GM12878 (cell line): ENCODE measurements around the gene RHOF. TPM values are rescaled to one million over a fixed set of nuclear protein-coding genes. Genes with fewer than 3 reads are reported as not detected.

Source experiments
- ATAC-seq: fragments of 200-7000 bp; cut with Tn5 transposase; 3 replicates; pipeline ENCODE4 v1.9.1; 2020; ENCODE audit warnings: mild to moderate bottlenecking, moderate library complexity
- BruUV-seq: library from RNA; stranded (reverse); fragments of 400-500 nt; replicated peaks from 2 replicates; lab custom pipeline; 2021; lab: Mats Ljungman, UMichigan
- CTCF ChIA-PET: fragments of 300-600 bp; sonication (Branson Sonifier 250); formaldehyde crosslinking; extraction: SDS; loops from one replicate; lab custom pipeline; 2021; ENCODE audit warnings: inconsistent platforms; lab: Yijun Ruan, JAX
- POLR2A ChIA-PET: fragments of 350-600 bp; formaldehyde crosslinking; extraction: SDS; loops from one replicate; lab custom pipeline; 2021; ENCODE audit warnings: inconsistent platforms; lab: Charles Lee
- RAD21 ChIA-PET: fragments of 300-600 bp; sonication (Branson Sonifier 250); formaldehyde crosslinking; loops from one replicate; lab custom pipeline; 2023; ENCODE audit warnings: antibody characterized with exemption; ENCODE audit not compliant: unreplicated experiment; lab: Charles Lee
- SMC1A ChIA-PET: fragments of 300-600 bp; sonication (Branson Sonifier 250); formaldehyde crosslinking; loops from one replicate; lab custom pipeline; 2023; ENCODE audit not compliant: unreplicated experiment, uncharacterized antibody; lab: Charles Lee
- DNase-seq: peaks from one replicate; pipeline ENCODE4 v3.0.0-alpha.2; 2011; ENCODE audit warnings: low read depth, low spot score
- FAIRE-seq: peaks from 3 replicates; lab custom pipeline; 2011; peaks lifted over from hg19 to GRCh38; lab: Jason Lieb, UNC
- H2AFZ ChIP-seq: 2 replicates; pipeline ENCODE4 v1.6.0; 2011; ENCODE audit warnings: low read depth, low read length, control low read depth; ENCODE audit not compliant: control insufficient read depth
- H3K27ac ChIP-seq: 2 replicates; pipeline ENCODE4 v1.5.1; 2011; ENCODE audit warnings: control low read depth; ENCODE audit not compliant: control insufficient read depth, insufficient read depth
- H3K27me3 ChIP-seq, 2 experiments: replicated peaks in 1 of 2; 2 replicates each; pipeline versions ENCODE4 v1.6.0 to v1.6.1; 2011; ENCODE audit warnings: low read length in 1 of 2; ENCODE audit not compliant: control insufficient read depth in 2 of 2, insufficient read depth in 2 of 2
- H3K36me3 ChIP-seq, 2 experiments: 2 replicates each; pipeline ENCODE4 v1.5.1; 2011; ENCODE audit warnings: low read length in 1 of 2; ENCODE audit not compliant: control insufficient read depth in 2 of 2, insufficient read depth in 2 of 2
- H3K4me1 ChIP-seq: 2 replicates; pipeline ENCODE4 v1.6.1; 2011; ENCODE audit warnings: mild to moderate bottlenecking, low read length, moderate library complexity, mixed read lengths; ENCODE audit not compliant: control insufficient read depth, insufficient read depth
- H3K4me2 ChIP-seq: 2 replicates; pipeline ENCODE4 v1.6.0; 2011; ENCODE audit warnings: control low read depth; ENCODE audit not compliant: control insufficient read depth, insufficient read depth
- H3K4me3 ChIP-seq: fragments of 200-600 bp; sonication (generic); 2 replicates; pipeline ENCODE4 v1.5.1; 2016
- H3K79me2 ChIP-seq: 2 replicates; pipeline ENCODE4 v1.6.0; 2011; ENCODE audit warnings: low read length; ENCODE audit not compliant: control insufficient read depth, insufficient read depth
- H3K9ac ChIP-seq: 2 replicates; pipeline ENCODE4 v1.8.0; 2011; ENCODE audit warnings: low read length, control low read depth, mixed read lengths; ENCODE audit not compliant: control insufficient read depth, insufficient read depth
- H3K9me3 ChIP-seq: replicated peaks from 3 replicates; pipeline ENCODE4 v1.5.1; 2011; ENCODE audit warnings: mild to moderate bottlenecking, low read length; ENCODE audit not compliant: control insufficient read depth, insufficient read depth
- H4K20me1 ChIP-seq: 2 replicates; pipeline ENCODE4 v1.6.0; 2011; ENCODE audit not compliant: control insufficient read depth, insufficient read depth
- BCL3 ChIP-seq: IDR thresholded peaks from 2 replicates; pipeline ENCODE4 v1.6.1; 2011; ENCODE audit warnings: borderline replicate concordance, low read depth, mild to moderate bottlenecking, moderate library complexity, low read length; ENCODE audit not compliant: insufficient read depth, poor library complexity, severe bottlenecking
- CBX3 ChIP-seq: fragments of 200-600 bp; sonication (generic); IDR thresholded peaks from 2 replicates; pipeline ENCODE4 v1.6.1; 2016; ENCODE audit warnings: low read depth, borderline replicate concordance
- CHD4 ChIP-seq: fragments of 200-600 bp; sonication (generic); IDR thresholded peaks from 2 replicates; pipeline ENCODE4 v1.6.1; 2016; ENCODE audit warnings: mild to moderate bottlenecking
- HCFC1 ChIP-seq: fragments of 150-350 bp; IDR thresholded peaks from 2 replicates; pipeline ENCODE4 v1.6.1; 2014; ENCODE audit warnings: low read length
- NFIC ChIP-seq: IDR thresholded peaks from 2 replicates; pipeline ENCODE4 v1.6.1; 2012; ENCODE audit warnings: low read depth, mild to moderate bottlenecking, inconsistent platforms, low read length, moderate library complexity
- NFYA ChIP-seq: IDR thresholded peaks from 2 replicates; pipeline ENCODE4 v1.6.1; 2011; ENCODE audit warnings: low read depth, mild to moderate bottlenecking, low read length, improper control_type of control experiment, borderline replicate concordance
- PKNOX1 ChIP-seq: fragments of 450-650 bp; IDR thresholded peaks from 2 replicates; pipeline ENCODE4 v1.6.1; 2016; ENCODE audit warnings: mild to moderate bottlenecking
- PRDM15 ChIP-seq: fragments of 450-650 bp; formaldehyde crosslinking; IDR thresholded peaks from 2 replicates; pipeline ENCODE4 v1.4.0; 2020; ENCODE audit warnings: mild to moderate bottlenecking, moderate library complexity
- RELA ChIP-seq: fragments of 450-650 bp; IDR thresholded peaks from 2 replicates; pipeline ENCODE4 v1.8.0; 2014; ENCODE audit warnings: borderline replicate concordance; ENCODE audit not compliant: partially characterized antibody
- SMC3 ChIP-seq: IDR thresholded peaks from 2 replicates; pipeline ENCODE4 v1.6.1; 2011; ENCODE audit warnings: low read length, improper control_type of control experiment, borderline replicate concordance
- SP1 ChIP-seq: IDR thresholded peaks from one replicate; pipeline ENCODE4 v1.6.1; 2011; ENCODE audit warnings: low read depth, low read length
- STAT1 ChIP-seq: fragments of 450-650 bp; conservative IDR thresholded peaks from 2 replicates; pipeline ENCODE4 v1.6.1; 2014; ENCODE audit warnings: antibody characterized with exemption, mild to moderate bottlenecking
- SUPT20H ChIP-seq: IDR thresholded peaks from 2 replicates; pipeline ENCODE4 v1.6.1; 2011; ENCODE audit warnings: low read depth, mild to moderate bottlenecking, low read length, moderate library complexity, borderline replicate concordance; ENCODE audit not compliant: control insufficient read depth
- TCF7 ChIP-seq: IDR thresholded peaks from 2 replicates; pipeline ENCODE4 v1.6.1; 2014; ENCODE audit warnings: antibody characterized with exemption, borderline replicate concordance
- YY1 ChIP-seq: IDR thresholded peaks from 2 replicates; pipeline ENCODE4 v1.6.1; 2011; ENCODE audit warnings: low read depth, mild to moderate bottlenecking, low read length
- ZBTB4 ChIP-seq: fragments of 450-650 bp; formaldehyde crosslinking; IDR thresholded peaks from 2 replicates; pipeline ENCODE4 v1.4.0; 2022; ENCODE audit warnings: mild to moderate bottlenecking, moderate library complexity
- ZZZ3 ChIP-seq: IDR thresholded peaks from 2 replicates; pipeline ENCODE4 v1.6.1; 2011; ENCODE audit warnings: low read depth; ENCODE audit not compliant: control insufficient read depth, insufficient read length
- WGBS: methylation state at CpG from one replicate; pipeline ENCODE4 v1.1.6; 2016; ENCODE audit warnings: low lambda C conversion rate; ENCODE audit not compliant: insufficient replicate concordance, insufficient coverage; ENCODE audit errors: missing lambda C conversion rate; 5-methylcytosine and 5-hydroxymethylcytosine counted together
- in situ Hi-C: fragments of 300-500 bp; cut with MboI; formaldehyde crosslinking; loops from 9 replicates; pipeline ENCODE4 v1.14.3; 2018; ENCODE audit warnings: mixed read lengths
- intact Hi-C: fragments of 100-400 bp; cut with micrococcal nuclease; formaldehyde crosslinking; loops from one replicate; pipeline ENCODE4 v1.14.2; 2022; ENCODE audit not compliant: unreplicated experiment
- polyA plus RNA-seq, 11 experiments: library from polyadenylated mRNA; depleted of rRNA in 4 of 11; unstranded in 6 of 11; stranded (reverse) in 5 of 11; fragments of >200 nt; fragmentation: Nextera tagmentation in 4 of 11; fragmentation: Illumina TruSeq in 1 of 11; extraction: Ambion mirVana in 4 of 11; extraction: Trizol in 1 of 11; gene quantifications; 1 replicate in 1 of 11; 2 replicates in 10 of 11; pipeline versions ENCODE4 v1.2.1 to v1.2.3, GENCODE V29; 2011 to 2016; ENCODE audit warnings: inconsistent platforms in 2 of 11, missing spikeins in 2 of 11, low read depth in 1 of 11
- total RNA-seq, 4 experiments: library from RNA; depleted of rRNA in 3 of 4; stranded (reverse); fragments of >200 nt in 3 of 4; fragmentation: Illumina TruSeq in 1 of 4; extraction: Trizol in 1 of 4; gene quantifications; 2 replicates each; pipeline versions ENCODE4 v1.2.1 to v1.2.3, GENCODE V29; 2013 to 2021

The RHOF gene
- total and polyA plus RNA-seq, 10 of the 15 experiments (the other 5 are each of a cell fraction or from before 2014, with no cell fraction given): 6.1 to 78.7 (median 39.7) TPM

- CTCF ChIA-PET: no interaction called here
- no peak for DNase-seq
- intact Hi-C loops (no loop called here), in situ Hi-C loops (no loop called here)
- no peak overlapping the region for H3K27ac ChIP-seq
- no peaks in the 10 kb centered on the region for H4K20me1 ChIP-seq
- H3K9ac ChIP-seq: no peak overlapping the region
- H2AFZ ChIP-seq: no peak overlapping the region
- no peaks in the 10 kb centered on the region for H3K9me3 ChIP-seq
- no peak overlapping the region for H3K4me3 ChIP-seq
- RAD21 ChIA-PET: no interaction called here
- H3K4me1 ChIP-seq: no peaks in the 10 kb centered on the region
- H3K36me3 ChIP-seq: peaks cover 3 to 7% of the 10 kb centered on the region in 2 experiments; a peak in 3 of 4 replicates
- ATAC-seq: no peak
- SMC1A ChIA-PET: no interaction called here
- H3K79me2 ChIP-seq: no peaks in the 10 kb centered on the region
- WGBS: no CpG with 5 or more reads among the region's 1 CpG
- H3K4me2 ChIP-seq: no peak overlapping the region
- no peak for FAIRE-seq
- POLR2A ChIA-PET: no interaction called here
- no peaks in the 10 kb centered on the region for H3K27me3 ChIP-seq
- no TSS peak for BruUV-seq
- TF ChIP-seq PKNOX1 (no peak), CBX3 (no peak), TCF7 (no peak), NFYA (no peak), CHD4 (no peak), SMC3 (no peak), STAT1 (no peak), ZZZ3 (no peak), SUPT20H (no peak), BCL3 (no peak), HCFC1 (no peak), RELA (no peak), PRDM15 (CRISPR knock-in tag) (no peak), SP1 (no peak), ZBTB4 (CRISPR knock-in tag) (no peak), YY1 (no peak), NFIC (no peak)
Measured at GRCh38 chr12:121751034-121751433, 42.5 kb downstream of the RHOF start.
